Stimulated activated effector memory CD8-positive, alpha-beta T cell treated with anti-CD3 and anti-CD28 coated beads, Interleukin-12 subunit alpha, Interleukin-12 subunit beta, amount 100 ng/mL, for 72 hours (primary cell): ENCODE data around the gene CD52.

Experiments used
- ATAC-seq: fragments of 150-1000 bp; cut with Tn5 transposase; 2 replicates; pipeline ENCODE4 v1.10.0; 2021
- DNase-seq, 2 donors: peaks; one replicate each; pipeline ENCODE4 v3.0.0; 2021 to 2022; ENCODE audit warnings: low spot score in 2 of 2
- H3K27ac Mint-ChIP-seq: one replicate; pipeline ENCODE4 v1.8.0; 2022; ENCODE audit warnings: mild to moderate bottlenecking, mixed read lengths
- H3K36me3 Mint-ChIP-seq: one replicate; pipeline ENCODE4 v1.8.0; 2022; ENCODE audit warnings: mild to moderate bottlenecking, mixed read lengths
- H3K4me1 Mint-ChIP-seq: one replicate; pipeline ENCODE4 v1.8.0; 2022; ENCODE audit warnings: mixed read lengths
- H3K4me3 Mint-ChIP-seq: one replicate; pipeline ENCODE4 v1.8.0; 2022; ENCODE audit warnings: mild to moderate bottlenecking, mixed read lengths
- H3K9me3 Mint-ChIP-seq: one replicate; pipeline ENCODE4 v1.8.0; 2022; ENCODE audit warnings: mixed read lengths

Gene CD52

GRCh38 chr1:26281091-26281958, 36.4 kb upstream of the CD52 start:
- H3K4me3 Mint-ChIP-seq: peak overlapping the region; percentile 95

GRCh38 chr1:26281971-26282370, 35.8 kb upstream of the CD52 start:
- no peaks in the 10 kb centered on the region for H3K9me3 Mint-ChIP-seq

More at GRCh38 chr1:26281091-26281958, 36.4 kb upstream of the CD52 start:
- Mint-ChIP-seq H3K4me1 (peaks cover 91% of the 10 kb centered on the region), H3K9me3 (no peaks in the 10 kb centered on the region), H3K27ac (peak overlapping the region; percentile 87), H3K36me3 (peaks cover 84% of the 10 kb centered on the region)
- ATAC-seq: no peak
- DNase-seq: no peak

GRCh38 chr1:26282401-26282918, 35.3 kb upstream of the CD52 start:
- Mint-ChIP-seq H3K4me3 (peak overlapping the region; percentile 95), H3K27ac (peak overlapping the region; percentile 93), H3K4me1 (peaks cover 88% of the 10 kb centered on the region), H3K9me3 (no peaks in the 10 kb centered on the region), H3K36me3 (peaks cover 72% of the 10 kb centered on the region)
- ATAC-seq (no peak), DNase-seq (no peak)

More at GRCh38 chr1:26281971-26282370, 35.8 kb upstream of the CD52 start:
- ATAC-seq: no peak
- H3K36me3 Mint-ChIP-seq: peaks cover 77% of the 10 kb centered on the region
- DNase-seq: no peak
- H3K4me3 Mint-ChIP-seq: peak overlapping the region; percentile 95
- H3K4me1 Mint-ChIP-seq: peaks cover 88% of the 10 kb centered on the region
- H3K27ac Mint-ChIP-seq: peak overlapping the region; percentile 87

GRCh38 chr1:26283279-26283853, 34.4 kb upstream of the CD52 start:
- H3K4me3 Mint-ChIP-seq: peak overlapping the region; percentile 95

GRCh38 chr1:26283871-26284596, 33.7 kb upstream of the CD52 start:
- DNase-seq (no peak), ATAC-seq (no peak)
- H3K9me3 Mint-ChIP-seq: no peaks in the 10 kb centered on the region
- peak overlapping the region; percentile 93 for H3K27ac Mint-ChIP-seq
- peak overlapping the region; percentile 95 for H3K4me3 Mint-ChIP-seq
- peaks cover 88% of the 10 kb centered on the region for H3K4me1 Mint-ChIP-seq
- H3K36me3 Mint-ChIP-seq: peaks cover 64% of the 10 kb centered on the region

More at GRCh38 chr1:26283279-26283853, 34.4 kb upstream of the CD52 start:
- DNase-seq (no peak), ATAC-seq (no peak)
- H3K4me1 Mint-ChIP-seq: peaks cover 88% of the 10 kb centered on the region
- H3K9me3 Mint-ChIP-seq: no peaks in the 10 kb centered on the region
- peak overlapping the region; percentile 93 for H3K27ac Mint-ChIP-seq
- H3K36me3 Mint-ChIP-seq: peaks cover 69% of the 10 kb centered on the region

GRCh38 chr1:26284597-26285347, 33.0 kb upstream of the CD52 start:
- Mint-ChIP-seq H3K9me3 (no peaks in the 10 kb centered on the region), H3K4me3 (peak overlapping the region; percentile 95), H3K27ac (peak overlapping the region; percentile 93), H3K36me3 (peaks cover 64% of the 10 kb centered on the region), H3K4me1 (peaks cover 91% of the 10 kb centered on the region)
- DNase-seq (peak; percentile 74 to 91), ATAC-seq (peak; percentile 84)

DNA sequence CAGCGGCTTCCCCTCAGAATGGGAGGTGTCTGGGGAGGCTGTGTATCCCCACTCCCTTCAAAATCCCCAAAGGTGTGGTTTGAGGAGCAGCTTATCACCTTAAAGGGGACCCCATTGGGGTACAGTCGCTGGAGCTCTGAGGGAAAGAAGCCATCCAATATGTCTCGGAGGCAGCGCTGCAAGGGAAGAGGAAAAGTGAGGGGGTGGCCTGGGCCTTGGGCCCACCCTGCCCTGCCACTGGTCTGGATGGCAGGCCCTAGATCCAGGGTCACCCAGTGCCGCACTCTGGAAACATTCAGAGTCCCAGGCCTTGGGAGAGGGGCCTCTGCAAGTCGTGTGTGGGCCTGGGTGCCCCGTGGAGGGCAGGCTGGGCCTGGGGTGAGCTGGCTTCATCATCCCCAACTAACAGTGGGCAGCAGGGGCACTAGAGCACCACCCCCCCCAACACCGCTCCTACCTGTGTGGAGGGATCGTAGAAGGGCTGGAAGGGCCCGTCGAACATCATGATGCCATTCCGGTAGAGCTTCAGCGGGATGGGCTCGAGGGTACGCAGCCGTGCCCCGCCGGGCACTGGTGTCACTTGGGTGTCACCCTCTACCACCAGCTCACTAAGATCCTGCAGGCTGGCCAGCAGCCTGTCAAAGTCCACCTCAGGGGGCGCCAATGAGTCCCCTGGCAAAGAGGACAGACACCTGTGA, 32.2 kb upstream of the CD52 start:
- DNase-seq: peak in 1 of 2 donors; percentile 75
- H3K9me3 Mint-ChIP-seq: no peaks in the 10 kb centered on the region
- H3K4me3 Mint-ChIP-seq: peak overlapping the region; percentile 95
- H3K27ac Mint-ChIP-seq: peak overlapping the region; percentile 93
- H3K36me3 Mint-ChIP-seq: peaks cover 67% of the 10 kb centered on the region
- no peak for ATAC-seq
- H3K4me1 Mint-ChIP-seq: peaks cover 97% of the 10 kb centered on the region

GRCh38 chr1:26286064-26286416, 31.7 kb upstream of the CD52 start:
- H3K9me3 Mint-ChIP-seq: no peaks in the 10 kb centered on the region
- ATAC-seq: no peak
- DNase-seq: no peak
- peak overlapping the region; percentile 93 for H3K27ac Mint-ChIP-seq
- H3K36me3 Mint-ChIP-seq: peaks cover 62% of the 10 kb centered on the region
- H3K4me1 Mint-ChIP-seq: peaks cover 97% of the 10 kb centered on the region
- no peak overlapping the region for H3K4me3 Mint-ChIP-seq

DNA sequence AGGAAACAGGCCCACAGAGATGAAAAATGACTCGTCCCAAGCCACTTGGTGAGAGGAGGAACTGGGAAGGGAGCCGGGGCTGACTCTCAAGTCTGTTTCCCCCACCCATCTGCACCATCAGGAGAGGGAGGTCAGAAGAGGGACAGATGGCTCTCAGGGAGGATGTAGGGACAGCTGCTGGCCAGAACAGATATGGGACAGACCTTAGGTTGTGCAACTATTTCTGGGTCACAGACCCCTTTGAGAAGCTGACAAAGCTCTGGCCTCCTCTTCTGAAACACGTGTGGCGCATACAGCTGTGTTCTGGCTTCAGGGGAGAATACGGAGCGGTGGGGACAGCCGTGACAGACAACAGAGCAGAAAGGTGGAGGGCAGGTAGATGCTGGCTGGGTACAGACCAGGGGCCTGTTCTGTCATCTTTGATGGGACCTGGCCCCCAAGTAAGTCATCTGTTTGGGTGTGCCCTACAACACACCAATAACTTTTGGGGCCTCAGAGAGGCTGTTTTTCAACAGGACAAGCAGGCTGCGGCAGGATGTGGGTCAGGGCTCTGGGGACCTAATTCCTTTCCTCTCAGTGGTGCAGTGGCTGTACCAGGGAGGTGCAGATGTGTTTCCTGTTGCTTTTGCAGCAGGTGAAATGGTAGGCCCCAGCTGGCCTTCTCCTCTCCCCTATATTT, 30.6 kb upstream of the CD52 start:
- peak overlapping the region; percentile 76 for H3K4me3 Mint-ChIP-seq
- peaks cover 57% of the 10 kb centered on the region for H3K36me3 Mint-ChIP-seq
- ATAC-seq: peak; percentile 53
- no peaks in the 10 kb centered on the region for H3K9me3 Mint-ChIP-seq
- peak overlapping the region; percentile 93 for H3K27ac Mint-ChIP-seq
- peak in 1 of 2 donors; percentile 79 for DNase-seq
- peaks cover 98% of the 10 kb centered on the region for H3K4me1 Mint-ChIP-seq

DNA sequence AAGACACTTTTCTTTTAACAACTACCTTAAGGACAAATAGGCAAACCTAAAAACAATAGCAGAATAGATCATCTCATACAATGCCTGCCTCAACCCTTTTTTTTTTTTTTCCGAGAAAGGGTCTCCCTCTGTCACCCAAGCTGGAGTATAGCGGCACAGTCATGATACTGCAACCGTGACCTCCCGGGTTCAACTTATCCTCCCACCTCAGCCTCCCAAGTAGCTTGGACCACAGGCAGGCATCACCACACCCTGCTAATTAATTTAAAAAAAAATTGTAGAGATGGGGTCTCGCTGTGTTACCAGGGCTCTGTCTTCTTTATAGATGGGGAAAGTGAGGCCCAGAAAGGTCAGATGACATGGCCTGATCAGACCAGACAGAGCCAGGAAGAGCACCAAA, 29.9 kb upstream of the CD52 start:
- DNase-seq (no peak), ATAC-seq (no peak)
- peak overlapping the region; percentile 76 for H3K4me3 Mint-ChIP-seq
- H3K36me3 Mint-ChIP-seq: peaks cover 55% of the 10 kb centered on the region
- peaks cover 95% of the 10 kb centered on the region for H3K4me1 Mint-ChIP-seq
- peak overlapping the region; percentile 93 for H3K27ac Mint-ChIP-seq
- no peaks in the 10 kb centered on the region for H3K9me3 Mint-ChIP-seq

- Mint-ChIP-seq H3K4me3 (peak overlapping the region; percentile 76), H3K36me3 (peaks cover 49% of the 10 kb centered on the region)
- peak; percentile 71 for ATAC-seq
These were observed 29.3 kb upstream of the CD52 start for GRCh38 chr1:26288311-26288941.

GRCh38 chr1:26289158-26290059, 28.3 kb upstream of the CD52 start:
- ATAC-seq: peak; percentile 2
- Mint-ChIP-seq H3K4me1 (peaks cover 79% of the 10 kb centered on the region), H3K36me3 (peaks cover 42% of the 10 kb centered on the region), H3K4me3 (peak overlapping the region; percentile 76), H3K27ac (peak overlapping the region; percentile 93), H3K9me3 (no peaks in the 10 kb centered on the region)
- peak in 1 of 2 donors; percentile 68 for DNase-seq

More at GRCh38 chr1:26288311-26288941, 29.3 kb upstream of the CD52 start:
- Mint-ChIP-seq H3K27ac (peak overlapping the region; percentile 93), H3K9me3 (no peaks in the 10 kb centered on the region), H3K4me1 (peaks cover 88% of the 10 kb centered on the region)
- peak in 1 of 2 donors; percentile 75 for DNase-seq
